Right lung (tissue), 5 donors: ENCODE measurements around the gene IDH2. TPM values are rescaled to one million over a fixed set of nuclear protein-coding genes. Genes with fewer than 3 reads are reported as not detected.
A peak's percentile ranks its signal among the peaks of the same experiment; 100 is the strongest.

ENCODE experiments used
- DNase-seq, 2 donors: peaks; one replicate each; pipeline ENCODE4 v3.0.0-alpha.2; 2013
- polyA plus RNA-seq, 5 donors: library from polyadenylated mRNA; unstranded; fragments of 120-200 nt; gene quantifications; one replicate each; pipeline versions ENCODE4 v1.2.1 to v1.2.3, GENCODE V29; 2013; ENCODE audit warnings: inconsistent platforms in 1 of 5, low replicate concordance in 1 of 5; ENCODE audit not compliant: insufficient read length in 5 of 5, insufficient read depth in 1 of 5

The IDH2 gene
- polyA plus RNA-seq, 5 donors: 114 to 152 (median 118) TPM

GRCh38 chr15:90046289-90046688 lies 56.0 kb downstream of the IDH2 start:
- DNase-seq: no peak

- DNase-seq: no peak
Measured at GRCh38 chr15:90044916-90045371, 57.3 kb downstream of the IDH2 start.

GRCh38 chr15:90044191-90044590 lies 58.1 kb downstream of the IDH2 start:
- no peak for DNase-seq

- DNase-seq: no peak
Measured at GRCh38 chr15:90043530-90044010, 58.7 kb downstream of the IDH2 start.

- DNase-seq: no peak
Measured at GRCh38 chr15:90042766-90043529, 59.3 kb downstream of the IDH2 start.

- no peak for DNase-seq
Measured at GRCh38 chr15:90042356-90042755, 59.9 kb downstream of the IDH2 start.

GRCh38 chr15:90040618-90041017 lies 61.6 kb downstream of the IDH2 start:
- DNase-seq: no peak

GRCh38 chr15:90039996-90040395 lies 62.3 kb downstream of the IDH2 start:
- no peak for DNase-seq

GRCh38 chr15:90038632-90039095 lies 63.6 kb downstream of the IDH2 start:
- no peak for DNase-seq

GRCh38 chr15:90037961-90038631 lies 64.2 kb downstream of the IDH2 start:
- no peak for DNase-seq

- DNase-seq: no peak
Measured at GRCh38 chr15:90037511-90037860, 64.8 kb downstream of the IDH2 start.

GRCh38 chr15:90036806-90037510 lies 65.3 kb downstream of the IDH2 start:
- DNase-seq: peak in 1 of 2 donors; percentile 36

GRCh38 chr15:90036343-90036742 lies 65.9 kb downstream of the IDH2 start:
- DNase-seq: no peak

- peak; percentile 29 to 37 for DNase-seq
Measured at GRCh38 chr15:90035840-90036230, 66.4 kb downstream of the IDH2 start.

- no peak for DNase-seq
Measured at GRCh38 chr15:90035095-90035839, 67.0 kb downstream of the IDH2 start.

- DNase-seq: no peak
Measured at GRCh38 chr15:90033448-90033847, 68.8 kb downstream of the IDH2 start.

Other genes starting within 250 kb of the IDH2 start
- gene AP3S2, start 208.5 kb downstream of the IDH2 start, polyA plus RNA-seq: 10 to 100 TPM; 22.3 to 37.2 (median 30.1) TPM
- 10 to 100 TPM; 26.0 to 36.3 (median 31.8) TPM for gene ARPIN, start 189.5 kb downstream of the IDH2 start, polyA plus RNA-seq
- 10 to 100 TPM; 28.9 to 41.5 (median 33.5) TPM for gene ZNF710, start 101.1 kb downstream of the IDH2 start, polyA plus RNA-seq
- gene SEMA4B, start 98.9 kb upstream of the IDH2 start, polyA plus RNA-seq: 10 to 100 TPM; 21.0 to 30.0 (median 23.4) TPM
- 10 to 100 TPM; 43.7 to 55.3 (median 47.4) TPM for gene CIB1, start 131.5 kb upstream of the IDH2 start, polyA plus RNA-seq
- gene GDPGP1, start 131.7 kb upstream of the IDH2 start, polyA plus RNA-seq: 1 to 10 TPM; 1.7 to 4.6 (median 4.3) TPM
- under 1 TPM; 0.09 to 0.27 (median 0.13) TPM for gene TTLL13, start 147.1 kb upstream of the IDH2 start, polyA plus RNA-seq
- gene NGRN, start 163.2 kb upstream of the IDH2 start, polyA plus RNA-seq: 100 to 1,000 TPM; 105 to 122 (median 108) TPM
- 1 to 10 TPM; 4.9 to 6.6 (median 5.6) TPM for gene ZNF774, start 249.8 kb upstream of the IDH2 start, polyA plus RNA-seq